Measurements from ENCODE around the gene CSTF1.

- TF ChIP-seq CTCF (IDR thresholded peaks at IDR 0.05): no peak
- no peak for TF ChIP-seq POLR2A (IDR thresholded peaks at IDR 0.05)
Observed at GRCh38 chr20:56360133-56360907, 32.1 kb upstream of the CSTF1 start.

All from Peyer's patch (tissue), 4 donors.